NCI-H1694 (cell line): Measurements from ENCODE around the gene CCNH.

ENCODE experiments used
- DNase-seq: peaks from one replicate; lab custom pipeline; 2025; lab: John Stamatoyannopoulos, UW

The CCNH gene

GRCh38 chr5:87360132-87360531 is 52.6 kb downstream of the CCNH start:
- no peak for DNase-seq

- DNase-seq: no peak
Observed at GRCh38 chr5:87359106-87359505, 53.6 kb downstream of the CCNH start.

- no peak for DNase-seq
Observed at GRCh38 chr5:87354496-87354895, 58.2 kb downstream of the CCNH start.

GRCh38 chr5:87347841-87348240 is 64.9 kb downstream of the CCNH start:
- DNase-seq: no peak

GRCh38 chr5:87347272-87347671 is 65.5 kb downstream of the CCNH start:
- DNase-seq: no peak
